LHCN-M2 (cell line): ENCODE data around the gene RPS10. TPM values are rescaled to one million over a fixed set of nuclear protein-coding genes. Genes with fewer than 3 reads are reported as not detected.

Experiments
- DNase-seq: peaks from one replicate; pipeline ENCODE4 v3.0.0-alpha.2; 2012; ENCODE audit warnings: low read depth
- polyA plus RNA-seq: library from polyadenylated mRNA; unstranded; fragments of >200 nt; gene quantifications from one replicate; pipeline ENCODE4 v1.2.1, GENCODE V29; 2012; ENCODE audit warnings: missing spikeins
- total RNA-seq: library from RNA; depleted of rRNA; stranded (reverse); fragments of >200 nt; gene quantifications from 2 replicates; pipeline ENCODE4 v1.2.3, GENCODE V29; 2014; rRNA removed

Gene RPS10
- 2,414 and 2,513 TPM in 2 replicates for total RNA-seq
- 2,639 TPM for polyA plus RNA-seq

DNA sequence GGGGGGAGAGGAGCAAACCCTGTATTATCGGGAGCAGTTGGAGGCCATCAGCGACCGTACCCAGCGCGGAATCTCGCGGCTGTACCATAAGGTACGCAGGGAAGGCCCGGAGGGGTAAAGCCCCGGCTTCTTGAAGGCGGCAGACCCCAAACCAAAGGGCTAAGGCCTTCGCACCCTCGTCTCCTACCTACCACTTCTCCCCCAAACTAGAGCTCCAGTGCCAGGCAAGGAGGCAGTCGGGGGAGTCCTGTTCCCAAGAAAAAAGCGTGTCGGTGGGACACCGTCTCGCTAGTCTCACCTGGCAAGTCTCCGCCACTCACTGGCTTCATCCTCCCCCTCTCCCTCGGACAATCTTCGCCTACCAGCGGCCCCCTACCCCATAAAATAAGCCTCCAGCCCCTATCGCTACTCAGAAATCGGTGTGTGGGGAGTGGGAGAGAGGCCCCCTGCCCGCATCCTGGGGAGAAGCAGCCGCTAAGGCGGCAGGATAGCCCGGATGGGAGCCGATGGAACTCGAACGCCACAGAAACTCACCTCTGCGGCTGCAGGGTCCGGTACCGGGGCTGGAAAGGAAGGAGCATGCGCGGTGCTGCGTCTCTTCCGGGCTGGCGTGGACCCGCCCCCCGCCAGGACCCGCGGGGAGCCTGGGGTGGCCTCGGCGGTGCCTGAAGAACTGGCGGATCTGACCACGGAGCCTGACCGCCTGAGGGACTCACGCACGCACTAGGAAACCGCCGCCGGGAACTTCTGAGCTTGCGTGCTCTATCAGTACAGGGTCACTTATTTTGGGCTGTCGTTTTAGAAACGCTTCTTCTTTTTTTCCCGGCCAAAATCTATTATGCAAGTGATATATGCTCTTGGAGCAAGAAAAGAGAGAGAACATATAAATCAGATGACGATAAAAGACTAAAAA is at the start of gene RPS10:
RPS10 (minus strand) TSS at position 572 of the 913 bp plus-strand sequence. CDS start 848 bp downstream, outside the sequence.
- DNase-seq = peak; percentile 88

DNA sequence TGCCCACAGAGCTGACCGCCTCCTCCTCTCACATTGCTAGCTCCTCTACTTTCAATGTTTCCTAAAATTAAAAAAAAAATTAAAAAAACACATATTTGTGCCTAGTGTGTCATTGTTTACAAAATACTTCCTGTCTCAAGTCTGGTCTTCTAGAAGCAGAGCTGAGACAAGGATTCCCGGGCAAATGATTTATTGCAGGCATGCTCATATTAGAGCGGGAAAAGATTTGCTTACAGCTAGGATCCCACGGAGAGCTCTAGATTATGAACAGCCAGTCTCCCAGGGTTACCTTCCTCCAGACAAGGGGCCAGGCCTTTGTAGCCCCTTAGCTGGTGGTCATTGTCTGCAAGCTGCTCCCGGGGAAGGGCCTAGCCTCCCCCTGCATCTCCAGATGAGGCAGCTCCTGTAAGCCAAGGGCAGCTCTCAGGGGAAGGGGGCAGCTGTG is 49.4 kb upstream of the RPS10 start:
- no peak for DNase-seq

DNA sequence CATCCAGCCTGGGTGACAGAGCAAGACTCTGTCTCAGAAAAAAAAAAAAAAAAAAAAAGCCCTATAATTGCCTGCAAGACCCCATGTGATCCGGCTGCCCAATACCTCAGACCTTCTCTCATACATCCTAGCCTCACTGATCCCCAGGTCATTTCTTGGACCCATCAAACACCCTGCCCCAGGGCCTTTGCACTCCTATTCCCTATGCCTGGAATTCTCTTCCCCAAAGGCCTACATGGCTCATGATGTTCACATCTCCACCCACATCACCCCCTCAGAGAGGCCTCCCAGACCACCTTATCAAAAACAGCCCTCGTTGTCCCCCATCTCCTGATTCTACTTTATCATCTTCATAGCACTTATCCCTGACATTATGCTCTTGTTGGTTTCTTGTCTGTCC is 48.9 kb upstream of the RPS10 start:
- no peak for DNase-seq

DNA sequence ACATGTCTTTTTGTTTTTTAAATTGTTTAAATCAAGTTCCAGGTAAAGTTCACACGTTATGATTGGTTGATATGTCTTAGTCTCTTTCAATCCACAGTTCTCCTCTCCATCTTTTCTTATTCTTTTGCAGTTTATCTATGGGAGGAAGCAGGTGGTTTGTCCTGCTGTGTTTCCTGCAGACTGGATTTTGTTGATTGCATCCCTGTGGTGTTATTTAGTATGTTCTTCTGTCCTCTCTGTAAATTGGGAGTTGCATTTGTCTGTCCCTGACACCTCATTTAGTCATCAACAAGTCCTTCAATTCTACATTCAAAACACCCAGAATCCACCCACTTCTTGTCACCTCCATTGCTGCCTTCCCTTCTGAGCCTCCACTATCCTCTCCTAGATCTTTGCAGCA is 48.1 kb upstream of the RPS10 start:
- DNase-seq = no peak

DNA sequence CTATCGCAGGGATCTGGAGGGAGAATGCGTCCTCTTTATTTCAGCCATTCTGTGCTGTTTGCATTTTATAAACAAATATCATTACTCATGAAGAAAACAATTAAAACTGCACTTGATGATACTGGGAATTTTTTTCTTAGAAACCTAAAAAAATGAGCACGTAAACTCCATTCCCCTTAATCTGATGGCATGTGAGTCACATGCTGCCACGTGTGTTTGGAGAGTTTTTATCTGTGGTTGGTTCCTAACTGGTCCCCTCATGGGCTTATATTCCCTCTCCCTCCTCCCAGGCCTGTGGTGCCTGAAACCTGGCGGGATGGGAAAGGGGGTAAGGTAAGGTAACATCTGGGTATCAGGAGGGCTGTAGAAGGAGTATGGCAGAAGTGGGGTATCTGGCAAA is 46.6 kb upstream of the RPS10 start:
- DNase-seq = no peak

DNA sequence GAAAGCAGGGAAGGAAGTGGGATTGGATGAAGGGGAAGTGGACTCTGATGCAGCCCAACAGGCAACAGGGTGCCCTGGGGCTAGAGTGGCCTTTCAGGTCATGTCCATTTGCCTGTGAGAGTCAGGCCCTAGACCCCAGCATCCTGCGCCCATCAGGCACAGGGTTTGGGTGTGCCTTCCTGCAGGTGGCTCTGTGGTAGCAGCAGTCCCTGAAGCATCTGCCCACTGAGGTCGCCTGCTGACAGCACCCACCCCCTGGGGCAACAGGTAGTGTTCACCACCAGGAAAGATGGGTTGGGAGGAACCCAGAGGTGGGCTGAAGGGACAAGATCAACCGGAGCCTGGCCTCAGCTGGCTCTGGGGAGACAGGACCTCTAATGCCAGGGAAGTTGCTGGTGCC is 43.6 kb upstream of the RPS10 start:
- no peak for DNase-seq

DNA sequence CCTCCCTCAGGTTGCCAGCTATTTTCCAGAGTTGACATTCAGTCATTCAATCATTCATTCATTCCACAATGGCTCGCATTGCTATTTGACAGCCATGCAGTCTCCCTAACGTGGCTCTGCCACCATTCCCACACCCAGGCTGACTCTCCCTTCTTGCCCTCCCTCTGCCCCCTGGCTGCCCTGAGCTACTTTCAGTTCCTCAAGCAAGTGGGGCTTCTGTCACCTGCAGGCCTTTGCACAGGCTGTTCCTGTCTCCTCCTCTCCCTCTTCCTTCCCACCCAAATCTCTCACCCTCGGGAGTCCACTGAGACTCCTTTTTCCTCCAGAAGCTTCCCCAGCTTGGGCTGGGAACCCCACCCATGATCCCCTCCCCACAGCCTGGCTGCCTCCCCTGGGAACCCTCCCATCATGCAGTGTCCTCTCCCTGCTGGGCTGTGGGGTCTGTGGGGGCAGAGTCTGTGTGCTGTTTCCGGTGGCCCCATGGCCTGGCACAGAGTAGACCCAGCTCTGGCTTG is 42.6 kb upstream of the RPS10 start:
- DNase-seq = no peak

DNA sequence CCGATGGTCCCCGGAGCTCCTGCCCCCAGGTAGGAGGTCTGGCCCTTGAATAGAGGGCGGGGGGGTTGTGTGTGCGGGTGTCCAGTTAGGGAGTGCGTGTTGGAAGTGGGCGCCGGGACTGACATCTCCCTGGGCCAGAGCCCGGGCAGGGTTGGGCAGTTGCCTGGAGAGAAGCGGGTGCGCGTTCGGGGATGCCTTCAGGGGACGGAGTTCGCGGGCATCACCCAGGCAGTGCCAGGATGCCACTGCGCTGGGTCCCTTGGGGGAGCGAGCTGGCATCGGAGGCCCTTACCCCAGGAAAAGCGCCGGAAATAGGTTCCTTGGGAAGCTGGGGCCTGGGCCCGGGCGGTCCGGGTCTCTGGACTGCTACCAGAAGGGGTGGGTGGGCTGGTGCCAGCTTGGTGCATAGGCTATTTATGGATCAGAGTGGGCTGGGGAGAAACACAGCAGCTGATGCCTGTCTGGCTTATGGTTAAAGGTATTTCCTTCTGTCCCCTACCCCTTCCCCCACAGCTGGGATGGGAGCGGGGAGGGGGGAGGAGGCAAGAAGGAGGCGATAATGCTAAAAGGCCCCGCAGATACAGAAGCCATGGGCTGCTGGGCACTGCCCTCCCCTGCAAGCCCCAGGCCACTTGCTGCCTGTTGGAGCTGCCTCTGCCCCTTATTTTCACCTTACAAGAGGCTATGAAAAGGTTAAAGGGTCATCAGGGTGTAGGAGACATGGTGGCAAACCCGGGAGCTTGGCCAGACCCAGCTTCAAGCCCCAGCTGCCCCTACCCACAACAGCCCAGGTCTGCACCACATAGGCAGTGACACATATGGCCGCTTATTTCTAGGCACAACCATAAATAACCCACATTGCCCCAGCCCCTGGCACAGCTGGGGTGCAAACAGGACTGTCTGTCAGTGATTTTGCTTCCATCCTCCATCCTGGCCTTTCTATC is 40.6 kb upstream of the RPS10 start:
- DNase-seq = no peak

DNA sequence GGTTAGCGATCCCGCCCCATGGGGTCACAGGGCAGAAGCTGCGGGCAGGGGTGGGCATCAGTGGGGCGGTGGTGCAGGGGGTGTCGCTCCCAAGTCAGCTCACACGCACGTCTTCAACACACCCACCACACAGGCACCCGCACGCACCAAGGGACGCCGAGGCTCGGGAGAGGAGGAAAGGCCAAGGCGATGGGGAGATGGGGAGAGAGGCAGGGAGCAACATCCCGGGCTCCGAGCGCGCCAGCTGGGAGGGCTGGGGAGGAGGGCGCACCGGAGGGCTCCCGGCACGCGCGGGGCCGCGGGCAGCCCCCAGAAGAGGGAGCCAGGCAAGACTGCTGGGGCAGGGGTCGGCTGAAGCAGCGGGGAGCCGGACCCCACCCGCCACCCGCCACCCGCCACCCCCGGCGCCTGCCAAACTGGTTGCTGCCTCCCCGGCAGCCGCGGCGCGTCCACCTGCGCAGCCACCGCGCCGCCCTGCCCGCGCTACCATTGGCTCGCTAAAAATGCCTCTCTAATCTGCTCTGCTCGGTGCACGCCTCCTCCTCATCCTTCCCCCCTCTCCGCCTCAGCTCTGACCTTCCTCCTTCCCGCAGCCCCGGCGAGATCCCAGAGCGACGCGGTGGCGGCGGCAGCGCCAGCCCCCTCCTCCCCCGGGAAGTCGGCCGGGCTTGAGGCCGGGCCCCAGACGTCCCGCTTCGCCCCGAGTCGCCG is 39.8 kb upstream of the RPS10 start, which contains the start of gene PACSIN1:
PACSIN1 (plus strand) TSS at position 546 of the 711 bp plus-strand sequence. CDS start 60,230 bp downstream, outside the sequence.
- DNase-seq = no peak

DNA sequence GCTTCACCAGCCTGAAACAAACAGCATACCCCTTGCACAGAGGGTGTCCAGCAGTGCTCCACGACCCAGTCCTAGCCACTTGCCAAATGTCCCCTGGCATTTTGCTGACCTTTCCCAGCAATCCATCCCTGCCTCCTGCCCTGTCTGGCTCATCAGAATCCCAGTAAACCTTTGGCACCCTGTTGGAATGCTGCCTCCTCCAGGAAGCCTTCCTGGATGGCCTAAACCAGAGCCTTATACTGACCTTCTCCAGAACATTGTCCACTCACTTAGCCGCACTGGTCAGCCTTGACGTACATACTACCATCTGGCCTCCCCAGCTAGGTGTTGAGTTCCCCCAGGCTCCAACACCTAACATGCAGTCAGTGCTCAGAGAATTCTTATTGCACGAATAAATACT is 38.0 kb upstream of the RPS10 start:
- DNase-seq = no peak

DNA sequence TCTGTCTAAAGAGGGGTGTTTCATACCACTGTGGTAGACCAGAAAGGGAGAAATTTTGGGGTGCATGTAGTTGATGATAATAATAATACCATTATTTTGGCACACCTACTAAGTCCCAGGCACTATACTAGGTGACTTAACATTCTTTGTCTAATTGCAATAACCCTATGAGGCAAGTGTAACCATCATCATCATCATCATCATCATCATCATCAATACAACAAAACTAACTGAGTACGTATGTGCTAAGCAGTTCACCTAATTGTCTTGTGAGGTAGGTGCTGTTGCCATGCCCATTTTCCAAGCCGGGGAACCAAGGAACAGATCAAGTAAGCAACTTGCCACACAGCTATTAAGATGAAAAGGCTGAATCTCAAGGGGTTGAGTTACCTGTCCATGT is 37.4 kb upstream of the RPS10 start:
- DNase-seq = no peak

DNA sequence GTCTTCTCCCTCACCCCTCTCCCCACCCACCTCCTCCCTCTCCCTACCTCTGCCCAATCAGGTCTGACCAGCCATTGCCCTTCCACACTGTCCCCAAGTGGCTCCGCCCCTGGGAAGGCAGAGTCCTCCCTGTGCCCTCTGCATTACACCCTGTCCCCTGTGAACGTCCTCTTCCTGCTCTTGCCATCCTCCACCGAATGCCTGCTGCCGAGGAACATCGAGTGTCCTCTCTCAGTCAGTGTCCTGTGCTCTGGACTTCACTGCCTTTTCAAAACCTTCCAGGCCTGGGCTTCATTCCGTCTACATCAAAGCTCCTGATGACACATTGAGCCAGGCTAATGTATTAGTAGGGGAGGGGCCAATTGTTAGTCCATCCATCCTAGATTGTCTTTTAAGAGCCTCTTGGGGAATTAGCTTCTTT is 36.7 kb upstream of the RPS10 start:
- DNase-seq = peak; percentile 28

DNA sequence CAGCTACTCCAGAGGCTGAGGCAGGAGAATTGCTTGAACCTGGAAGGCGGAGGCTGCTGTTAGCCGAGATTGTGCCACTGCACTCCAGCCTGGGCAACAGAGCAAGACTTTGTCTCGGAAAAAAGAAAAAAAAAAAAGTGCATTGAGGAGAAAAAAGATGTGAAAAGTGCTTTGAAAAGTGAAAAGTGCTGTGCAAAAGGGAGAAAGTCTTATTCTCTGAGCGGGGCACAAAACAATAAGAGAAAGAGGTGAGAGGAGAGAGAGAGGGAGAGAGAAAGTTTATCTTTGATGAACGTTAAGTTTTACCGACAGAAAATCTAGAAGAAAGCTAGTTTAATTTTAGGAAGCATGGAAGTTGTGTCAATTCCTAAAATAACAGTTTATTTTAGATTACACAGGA is 36.1 kb upstream of the RPS10 start:
- no peak for DNase-seq

DNA sequence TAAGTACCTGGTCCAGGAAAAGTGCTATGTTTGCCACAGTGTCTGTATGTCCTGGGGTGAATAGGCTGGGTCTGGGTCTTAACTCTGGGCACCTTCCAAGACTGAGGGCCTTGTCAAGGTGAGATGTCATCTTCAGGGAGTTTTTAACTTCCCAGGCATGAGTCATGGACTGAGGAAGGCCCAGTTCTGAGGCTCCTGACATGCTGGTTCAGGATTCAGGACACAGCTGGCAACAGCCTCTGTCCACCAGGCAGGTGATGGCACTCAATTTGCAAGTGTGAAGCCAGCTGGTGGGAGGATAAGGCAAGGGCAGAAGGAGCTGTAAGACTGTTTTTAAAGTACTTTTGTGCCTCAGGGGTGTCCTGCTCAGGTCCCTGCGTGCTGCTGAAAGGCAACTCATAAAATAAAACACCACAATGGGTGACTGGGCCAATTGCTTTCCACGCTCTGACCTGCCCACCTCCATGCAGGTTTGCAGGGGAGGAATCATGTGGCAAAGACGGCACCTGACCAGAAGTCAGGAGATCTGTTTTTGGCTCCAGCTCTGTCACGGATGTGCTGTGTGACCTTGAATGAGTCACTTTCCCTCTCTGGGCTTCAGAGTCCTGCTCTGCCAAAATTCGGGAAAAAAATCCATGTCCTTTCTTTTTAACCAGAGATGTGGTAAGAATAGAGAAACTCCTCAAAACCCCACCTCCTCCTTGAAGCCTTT is 35.1 kb upstream of the RPS10 start:
- DNase-seq = peak; percentile 13

DNA sequence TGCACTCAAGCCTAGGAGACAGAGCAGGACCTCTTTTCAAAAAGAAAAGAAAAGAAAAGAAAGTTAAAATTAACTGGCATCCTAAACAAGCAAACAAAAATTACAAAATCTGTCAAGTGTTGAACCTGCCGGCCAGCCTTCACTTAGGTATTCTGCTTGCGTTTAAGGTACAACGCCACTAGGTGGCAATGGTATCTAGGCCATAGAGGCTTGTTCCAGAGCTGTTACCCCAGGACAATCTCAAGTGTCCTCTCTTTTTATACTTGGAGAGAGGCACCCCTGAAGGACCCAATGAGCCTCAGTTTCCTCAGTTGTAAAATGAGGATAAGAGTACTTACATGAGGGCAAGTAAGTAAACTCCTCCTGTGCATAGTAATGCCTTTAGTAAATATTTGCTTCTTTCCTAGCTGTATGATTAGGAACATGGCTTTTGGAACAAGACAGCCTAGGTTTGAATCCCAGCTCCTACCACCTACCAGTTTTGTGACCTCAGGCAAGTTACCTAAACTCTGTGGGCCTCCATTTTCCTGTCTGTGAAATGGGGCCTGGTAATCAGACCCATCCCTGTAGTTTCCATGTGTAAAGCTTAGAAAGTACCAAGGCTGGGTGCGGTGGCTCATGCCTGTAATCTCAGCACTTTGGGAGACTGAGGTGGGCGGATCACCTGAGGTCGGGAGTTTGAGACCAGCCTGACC is 34.2 kb upstream of the RPS10 start:
- DNase-seq = peak; percentile 33

DNA sequence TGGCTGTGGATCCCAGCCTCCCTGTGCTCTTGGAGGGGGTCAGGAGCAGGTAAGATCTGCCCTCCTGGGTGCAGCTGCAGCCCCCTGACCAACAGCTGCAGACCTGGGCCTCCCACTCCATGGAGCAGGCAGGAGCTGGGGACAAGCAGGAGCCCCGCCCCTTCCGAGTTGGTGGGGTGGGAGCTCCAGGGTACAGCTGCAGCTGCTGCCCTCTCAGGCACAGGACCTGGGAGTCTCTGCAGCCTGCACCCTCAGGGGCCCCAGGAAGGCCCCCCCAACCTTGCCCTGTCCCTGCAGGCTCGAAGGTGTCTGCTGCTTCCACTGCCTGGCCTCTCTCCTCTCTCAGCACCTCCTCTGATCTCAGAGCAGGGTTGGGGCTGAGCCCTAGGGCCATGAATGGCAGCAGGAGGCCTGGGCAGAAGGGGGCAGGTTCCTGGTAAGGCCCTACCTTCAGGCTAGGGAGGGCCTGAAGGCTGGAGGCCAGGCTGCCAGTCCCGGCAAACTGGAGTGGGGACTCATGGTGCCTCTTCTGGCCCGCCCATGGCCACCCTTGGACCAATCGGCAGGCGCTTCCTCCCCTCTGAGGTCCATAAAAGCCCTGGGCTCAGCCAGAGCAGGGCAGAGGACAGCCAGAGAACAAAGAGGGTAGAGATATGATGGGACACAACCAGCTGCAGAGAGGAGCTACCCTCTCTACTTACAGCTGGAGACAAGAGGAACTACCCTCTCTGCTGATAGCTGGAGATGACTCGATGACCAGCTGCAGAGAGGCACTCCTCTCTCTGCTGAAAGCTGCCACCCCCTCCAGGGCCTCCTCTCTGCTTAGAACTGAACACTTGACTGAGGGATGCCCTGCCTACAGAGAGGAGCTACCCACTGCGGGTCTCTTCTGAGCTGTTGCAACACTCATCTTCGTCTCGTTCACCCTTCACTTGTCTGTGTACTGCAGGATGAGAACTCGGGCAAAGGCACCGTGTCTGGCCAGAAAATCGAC is 32.2 kb upstream of the RPS10 start:
- no peak for DNase-seq

DNA sequence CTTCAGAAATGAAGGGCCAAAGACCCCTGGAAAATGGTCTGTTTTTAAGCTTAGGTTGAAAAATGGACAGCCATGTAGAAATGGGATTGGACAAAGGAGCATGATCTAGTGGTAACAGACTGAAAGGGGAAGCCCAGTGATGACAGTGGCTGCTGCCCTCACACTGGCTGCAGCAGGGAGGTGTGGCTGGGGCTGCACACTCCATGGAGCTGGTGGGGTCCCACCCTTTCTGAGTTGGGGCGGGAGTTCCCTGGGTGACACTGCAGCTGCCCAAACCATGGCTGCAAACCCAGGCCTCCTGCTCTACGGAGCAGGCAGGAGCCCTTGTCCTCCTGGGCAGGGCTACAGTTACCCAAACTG is 31.5 kb upstream of the RPS10 start:
- DNase-seq = no peak

DNA sequence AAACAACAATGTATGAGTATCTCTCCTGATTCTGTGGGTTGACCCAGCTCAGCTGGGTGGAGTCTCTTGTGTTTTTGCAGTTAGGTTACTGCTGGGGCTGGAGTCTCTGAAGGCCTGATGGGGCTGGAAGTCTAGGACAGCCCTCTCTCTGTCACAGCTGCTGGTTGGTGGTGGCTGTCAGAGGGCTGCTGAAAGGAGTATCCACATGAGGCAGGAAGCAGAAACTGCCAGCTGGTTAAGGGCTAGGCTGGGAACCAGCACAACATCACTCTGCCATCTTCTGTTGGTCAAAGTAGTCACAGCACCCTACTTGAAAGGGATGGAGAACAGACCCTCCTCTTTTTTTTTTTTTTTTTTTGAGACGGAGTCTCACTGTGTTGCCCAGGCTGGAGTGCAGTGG is 30.0 kb upstream of the RPS10 start:
- peak; percentile 11 for DNase-seq

DNA sequence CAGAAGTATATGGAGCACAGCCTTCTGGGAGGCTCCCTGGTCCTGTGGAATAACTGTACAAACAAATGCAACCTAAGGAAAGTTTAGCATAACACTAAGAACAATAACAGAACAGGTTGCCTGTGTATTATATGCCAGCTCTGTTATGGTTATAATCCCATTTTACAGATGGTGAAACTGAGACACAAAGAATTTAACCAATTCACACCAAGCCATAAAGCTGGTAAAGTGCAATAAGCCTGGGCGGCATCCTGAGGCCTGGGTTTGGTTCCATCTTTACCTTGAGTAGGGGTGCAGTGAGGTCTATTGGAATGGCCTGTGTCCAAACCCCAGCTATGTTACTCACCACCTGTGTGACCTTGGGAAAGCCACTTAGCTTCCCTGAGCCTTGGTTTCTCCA is 25.3 kb upstream of the RPS10 start:
- no peak for DNase-seq
